Tibial nerve (tissue), 4 donors: ENCODE measurements around the gene SPPL2C.

Experiments
- CTCF ChIP-seq, 5 experiments: fragments of 200-600 bp in 3 of 5; fragments of 450-650 bp in 2 of 5; sonication (generic) in 3 of 5; IDR thresholded peaks; one replicate each; pipeline ENCODE4 v1.5.1; 2016 to 2019; ENCODE audit warnings: antibody characterized with exemption in 5 of 5, mild to moderate bottlenecking in 3 of 5, moderate library complexity in 2 of 5
- EP300 ChIP-seq, 2 donors: sonication (generic); formaldehyde crosslinking; IDR thresholded peaks; one replicate each; pipeline ENCODE4 v1.6.1; 2017; ENCODE audit warnings: antibody characterized with exemption in 2 of 2, mild to moderate bottlenecking in 1 of 2

GRCh38 chr17:45828582-45829133, 16.0 kb upstream of the SPPL2C start:
- TF ChIP-seq CTCF (IDR thresholded peaks at IDR 0.05) (no peak), EP300 (IDR thresholded peaks at IDR 0.05) (no peak)
